ENCODE data around the gene NOC2L. TPM values are rescaled to one million over a fixed set of nuclear protein-coding genes. Genes with fewer than 3 reads are reported as not detected.

NOC2L gene
- total and polyA plus RNA-seq, 10 donors = 26.2 to 73.4 (median 45.9) TPM

GRCh38 chr1:906600-907420 is 52.2 kb downstream of the NOC2L start:
- WGBS, 5 donors = 20 to 30% (median 23%) methylated on average over 14 to 20 of the region's 20 CpGs
- intact Hi-C loops (cut with DNase I; ENCODE audit: low total_unique reads) = no loop called here
- H3K27me3 ChIP-seq (replicated peaks in 1 of 7) = peaks cover 0 to 83% (median 31%) of the 10 kb centered on the region in 7 donors

DNA sequence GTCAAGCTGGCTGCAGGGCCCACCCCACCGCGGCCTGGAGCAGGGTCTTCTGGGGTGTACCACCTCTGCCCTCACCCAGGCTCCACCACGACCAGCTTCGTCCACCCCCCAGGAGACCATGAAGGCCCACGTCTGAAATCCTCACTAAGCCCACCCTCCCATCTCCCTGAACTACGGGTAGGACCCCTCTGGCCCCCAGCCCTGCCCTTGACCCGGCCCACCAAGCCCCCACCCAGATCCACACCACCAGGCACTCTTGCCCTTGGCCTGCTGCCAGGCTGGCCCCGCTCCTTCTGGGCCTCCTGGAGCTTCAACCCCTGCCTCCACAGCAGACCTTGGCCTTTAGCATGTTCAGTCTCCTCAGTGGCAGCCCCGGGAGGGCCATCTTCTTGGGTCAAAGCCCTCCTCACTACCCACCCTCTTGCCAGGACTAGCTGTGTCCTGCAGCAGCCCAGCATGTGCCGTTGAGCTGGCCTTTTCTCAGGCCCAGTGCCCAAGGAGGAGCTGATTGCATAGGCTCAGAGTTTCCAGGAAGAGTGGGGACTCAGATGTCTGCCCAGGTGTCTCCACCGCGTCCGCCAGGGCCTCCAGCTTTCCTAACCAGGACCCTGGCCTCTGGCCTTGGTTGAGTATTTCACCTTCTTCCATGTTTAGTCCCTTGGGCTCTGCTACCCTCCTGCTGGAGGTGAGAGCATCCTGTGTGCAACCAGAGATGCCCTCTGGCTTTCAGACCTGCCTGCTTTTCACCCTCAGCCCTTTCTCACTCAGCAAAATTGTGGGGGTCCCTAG is 53.1 kb downstream of the NOC2L start:
- Histone ChIP-seq H3K27ac (peak overlapping the region in 5 of 8 donors; percentile 51 to 77 (median 60)), H3K4me3 (peak overlapping the region in 1 of 8 donors; percentile 66), H3K27me3 (replicated peaks in 1 of 7) (peaks cover 0 to 84% (median 31%) of the 10 kb centered on the region in 7 donors), H3K9me3 (no peaks in the 10 kb centered on the region), H3K36me3 (no peaks in the 10 kb centered on the region), H3K4me1 (peaks cover 14 to 60% (median 29%) of the 10 kb centered on the region in 6 donors)
- peak; percentile 74 for DNase-seq
- WGBS, 5 donors = 62 to 74% (median 68%) methylated on average over 13 of the region's 13 CpGs
- TF ChIP-seq POLR2A (IDR thresholded peaks at IDR 0.05) (no peak), POLR2AphosphoS5 (IDR thresholded peaks at IDR 0.05) (no peak)
- TF ChIP-seq, protein P1, sequence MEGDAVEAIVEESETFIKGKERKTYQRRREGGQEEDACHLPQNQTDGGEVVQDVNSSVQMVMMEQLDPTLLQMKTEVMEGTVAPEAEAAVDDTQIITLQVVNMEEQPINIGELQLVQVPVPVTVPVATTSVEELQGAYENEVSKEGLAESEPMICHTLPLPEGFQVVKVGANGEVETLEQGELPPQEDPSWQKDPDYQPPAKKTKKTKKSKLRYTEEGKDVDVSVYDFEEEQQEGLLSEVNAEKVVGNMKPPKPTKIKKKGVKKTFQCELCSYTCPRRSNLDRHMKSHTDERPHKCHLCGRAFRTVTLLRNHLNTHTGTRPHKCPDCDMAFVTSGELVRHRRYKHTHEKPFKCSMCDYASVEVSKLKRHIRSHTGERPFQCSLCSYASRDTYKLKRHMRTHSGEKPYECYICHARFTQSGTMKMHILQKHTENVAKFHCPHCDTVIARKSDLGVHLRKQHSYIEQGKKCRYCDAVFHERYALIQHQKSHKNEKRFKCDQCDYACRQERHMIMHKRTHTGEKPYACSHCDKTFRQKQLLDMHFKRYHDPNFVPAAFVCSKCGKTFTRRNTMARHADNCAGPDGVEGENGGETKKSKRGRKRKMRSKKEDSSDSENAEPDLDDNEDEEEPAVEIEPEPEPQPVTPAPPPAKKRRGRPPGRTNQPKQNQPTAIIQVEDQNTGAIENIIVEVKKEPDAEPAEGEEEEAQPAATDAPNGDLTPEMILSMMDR (IDR thresholded peaks at IDR 0.05 in 8 of 11, conservative IDR thresholded peaks at IDR 0.05 in 3 of 11) = no peak
- intact Hi-C loops (cut with DNase I; ENCODE audit: low total_unique reads) = no loop called here

More at GRCh38 chr1:906600-907420, 52.2 kb downstream of the NOC2L start:
- peak; percentile 82 for DNase-seq
- peak overlapping the region in 1 of 8 donors; percentile 19 for H3K4me3 ChIP-seq
- peak overlapping the region in 2 of 8 donors; percentile 0 to 77 for H3K27ac ChIP-seq
- H3K36me3 ChIP-seq = no peaks in the 10 kb centered on the region
- TF ChIP-seq POLR2AphosphoS5 (IDR thresholded peaks at IDR 0.05) = peak in 1 of 3 donors; percentile 6
- TF ChIP-seq, protein P1 (IDR thresholded peaks at IDR 0.05 in 8 of 11, conservative IDR thresholded peaks at IDR 0.05 in 3 of 11) = no peak
- no peaks in the 10 kb centered on the region for H3K9me3 ChIP-seq
- H3K4me1 ChIP-seq = peaks cover 14 to 66% (median 30%) of the 10 kb centered on the region in 6 donors

DNA sequence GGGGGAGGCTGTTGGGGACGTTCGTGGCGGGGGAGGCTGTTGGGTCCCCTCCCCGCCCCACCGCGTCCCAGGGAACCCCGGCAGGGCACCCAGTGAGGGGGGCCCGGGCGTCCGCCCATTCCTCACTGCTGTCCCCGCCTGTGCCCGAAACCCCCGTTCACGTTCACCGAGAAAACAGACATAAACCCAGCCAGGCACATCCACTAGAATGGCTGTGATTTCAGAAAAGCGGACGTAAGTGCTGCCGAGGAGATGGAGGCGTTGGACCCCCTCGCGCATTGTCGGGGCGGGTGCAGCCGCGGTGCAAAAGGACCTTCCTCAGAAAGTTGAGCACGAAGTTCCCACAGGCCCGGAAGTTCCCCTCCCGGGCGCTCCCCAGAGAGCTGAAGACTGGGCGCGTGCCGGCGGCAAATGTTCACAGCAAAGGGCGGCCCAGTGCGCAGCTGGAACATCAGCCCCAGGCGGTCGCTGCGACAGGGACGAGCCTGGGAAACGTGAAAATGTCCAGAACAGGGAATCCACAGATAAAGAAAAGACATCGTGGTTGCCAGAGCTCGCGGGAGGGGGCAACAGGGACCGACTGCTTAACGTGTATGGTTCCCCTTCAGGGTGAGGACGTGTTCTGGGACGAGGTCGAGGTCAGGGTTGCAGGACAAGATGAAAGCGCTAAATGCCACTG is 53.8 kb downstream of the NOC2L start:
- intact Hi-C loops (cut with DNase I; ENCODE audit: low total_unique reads) = no loop called here
- TF ChIP-seq, protein P1 (IDR thresholded peaks at IDR 0.05 in 8 of 11, conservative IDR thresholded peaks at IDR 0.05 in 3 of 11) = no peak
- TF ChIP-seq POLR2A (IDR thresholded peaks at IDR 0.05) (no peak), POLR2AphosphoS5 (IDR thresholded peaks at IDR 0.05) (peak in 2 of 3 donors; percentile 57 to 68)
- DNase-seq = peak; percentile 83
- Histone ChIP-seq H3K36me3 (no peaks in the 10 kb centered on the region), H3K4me1 (peaks cover 14 to 53% (median 26%) of the 10 kb centered on the region in 6 donors), H3K9me3 (no peaks in the 10 kb centered on the region), H3K27ac (peak overlapping the region in 6 of 8 donors; percentile 20 to 77 (median 57)), H3K27me3 (replicated peaks in 1 of 7) (peaks cover 0 to 83% (median 25%) of the 10 kb centered on the region in 7 donors), H3K4me3 (peak overlapping the region in 7 of 8 donors; percentile 13 to 66 (median 36))
- 5 to 9% (median 7%) methylated on average over 38 to 49 of the region's 49 CpGs for WGBS, 5 donors

Measured in spleen (tissue), 11 donors.